Measurements from ENCODE around the gene PDK2.

Gene PDK2

DNA sequence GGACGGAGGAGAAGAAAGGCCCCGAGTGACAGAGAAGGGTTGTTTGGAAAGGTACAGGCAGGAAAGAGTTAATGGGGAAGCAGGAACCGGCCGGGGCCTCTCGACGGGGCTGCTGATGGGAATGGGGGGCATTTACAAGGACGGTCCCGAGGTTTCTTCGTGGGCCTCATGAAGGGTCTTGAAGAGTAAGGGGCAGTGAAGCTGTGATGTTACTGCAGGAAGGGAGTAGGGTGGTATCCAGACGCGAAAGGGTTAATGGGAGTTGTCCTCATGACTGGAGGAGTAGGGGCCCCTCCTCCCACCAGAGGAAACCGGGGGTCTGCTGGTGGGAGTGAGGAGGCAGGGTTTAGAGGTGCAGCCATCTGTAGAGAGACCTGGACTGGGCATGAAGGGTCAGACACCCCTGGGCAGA, 481 bp downstream of the PDK2 start:
- ATAC-seq (ENCODE audit: low read depth) (no peak), DNase-seq (ENCODE audit: low spot score in 2 of 2) (no peak)
- H3K27ac Mint-ChIP-seq = peak overlapping the region; percentile 87
- H3K9me3 Mint-ChIP-seq = no peaks in the 10 kb centered on the region
- no peaks in the 10 kb centered on the region for H3K27me3 Mint-ChIP-seq
- peaks cover 21% of the 10 kb centered on the region for H3K4me1 Mint-ChIP-seq
- peaks cover 2% of the 10 kb centered on the region for H3K36me3 Mint-ChIP-seq
- peak overlapping the region; percentile 92 for H3K4me3 Mint-ChIP-seq

DNA sequence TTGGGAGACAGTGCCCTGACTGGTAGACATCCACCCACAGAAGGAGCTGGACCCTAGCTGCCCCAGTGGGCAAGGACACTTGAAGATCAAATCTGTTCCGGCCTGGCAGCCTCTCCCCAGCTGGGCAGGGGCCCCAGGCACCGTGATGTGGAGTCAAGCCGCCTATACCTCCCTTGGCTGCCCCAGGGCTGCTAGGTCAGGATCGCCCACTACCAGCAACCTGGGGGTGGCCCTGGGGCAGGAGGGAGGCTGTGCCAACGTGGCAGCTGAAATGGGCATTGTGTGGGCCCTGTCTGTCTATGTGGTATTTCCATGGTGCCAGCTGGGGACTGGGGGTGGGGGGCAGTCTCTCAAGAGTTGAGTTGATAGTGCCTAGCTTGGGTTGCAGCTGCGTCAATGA, 941 bp downstream of the PDK2 start:
- DNase-seq (ENCODE audit: low spot score in 2 of 2) (no peak), ATAC-seq (ENCODE audit: low read depth) (no peak)
- Mint-ChIP-seq H3K27ac (peak overlapping the region; percentile 87), H3K4me1 (peaks cover 21% of the 10 kb centered on the region), H3K9me3 (no peaks in the 10 kb centered on the region), H3K36me3 (peaks cover 2% of the 10 kb centered on the region), H3K4me3 (peak overlapping the region; percentile 92), H3K27me3 (no peaks in the 10 kb centered on the region)

- Mint-ChIP-seq H3K4me3 (no peak overlapping the region), H3K36me3 (peaks cover 2% of the 10 kb centered on the region), H3K4me1 (peaks cover 21% of the 10 kb centered on the region), H3K27me3 (no peaks in the 10 kb centered on the region), H3K27ac (no peak overlapping the region), H3K9me3 (no peaks in the 10 kb centered on the region)
- DNase-seq (ENCODE audit: low spot score in 2 of 2) = no peak
- no peak for ATAC-seq (ENCODE audit: low read depth)
These were observed 1.6 kb downstream of the PDK2 start for GRCh38 chr17:50096758-50097157.

- H3K9me3 Mint-ChIP-seq = no peaks in the 10 kb centered on the region
- no peak for ATAC-seq (ENCODE audit: low read depth)
- DNase-seq (ENCODE audit: low spot score in 2 of 2) = no peak
- no peak overlapping the region for H3K27ac Mint-ChIP-seq
- H3K36me3 Mint-ChIP-seq = peaks cover 2% of the 10 kb centered on the region
- H3K27me3 Mint-ChIP-seq = no peaks in the 10 kb centered on the region
- peaks cover 21% of the 10 kb centered on the region for H3K4me1 Mint-ChIP-seq
- no peak overlapping the region for H3K4me3 Mint-ChIP-seq
These were observed 2.3 kb downstream of the PDK2 start for GRCh38 chr17:50097455-50097854.

DNA sequence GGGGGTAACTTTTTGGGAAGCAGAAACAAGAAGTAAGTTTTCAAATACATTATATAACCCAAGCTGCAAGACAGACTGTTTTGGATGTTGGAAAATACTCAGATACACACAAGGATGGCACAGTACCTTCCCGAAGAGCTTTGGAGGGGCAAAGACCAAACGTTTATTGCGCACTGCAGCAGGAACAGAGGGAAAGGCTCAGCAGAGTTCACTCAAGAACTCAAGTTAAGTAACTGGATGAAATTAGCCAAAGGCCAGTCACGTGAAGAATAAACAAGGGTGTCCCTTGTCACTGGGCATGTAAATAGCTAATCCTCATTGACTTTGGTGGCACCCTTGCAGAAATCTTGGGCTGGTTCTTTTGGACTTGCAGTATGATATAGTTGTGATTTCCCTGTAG, 2.8 kb downstream of the PDK2 start:
- Mint-ChIP-seq H3K4me3 (no peak overlapping the region), H3K27me3 (no peaks in the 10 kb centered on the region), H3K36me3 (peaks cover 2% of the 10 kb centered on the region), H3K9me3 (no peaks in the 10 kb centered on the region), H3K4me1 (peaks cover 21% of the 10 kb centered on the region), H3K27ac (no peak overlapping the region)
- ATAC-seq (ENCODE audit: low read depth) (no peak), DNase-seq (ENCODE audit: low spot score in 2 of 2) (no peak)

GRCh38 chr17:50098583-50098982, 3.4 kb downstream of the PDK2 start:
- no peaks in the 10 kb centered on the region for H3K9me3 Mint-ChIP-seq
- ATAC-seq (ENCODE audit: low read depth) = no peak
- peak overlapping the region; percentile 33 for H3K27ac Mint-ChIP-seq
- no peak for DNase-seq (ENCODE audit: low spot score in 2 of 2)
- no peak overlapping the region for H3K4me3 Mint-ChIP-seq
- H3K27me3 Mint-ChIP-seq = no peaks in the 10 kb centered on the region
- H3K4me1 Mint-ChIP-seq = peaks cover 21% of the 10 kb centered on the region
- H3K36me3 Mint-ChIP-seq = peaks cover 2% of the 10 kb centered on the region

DNA sequence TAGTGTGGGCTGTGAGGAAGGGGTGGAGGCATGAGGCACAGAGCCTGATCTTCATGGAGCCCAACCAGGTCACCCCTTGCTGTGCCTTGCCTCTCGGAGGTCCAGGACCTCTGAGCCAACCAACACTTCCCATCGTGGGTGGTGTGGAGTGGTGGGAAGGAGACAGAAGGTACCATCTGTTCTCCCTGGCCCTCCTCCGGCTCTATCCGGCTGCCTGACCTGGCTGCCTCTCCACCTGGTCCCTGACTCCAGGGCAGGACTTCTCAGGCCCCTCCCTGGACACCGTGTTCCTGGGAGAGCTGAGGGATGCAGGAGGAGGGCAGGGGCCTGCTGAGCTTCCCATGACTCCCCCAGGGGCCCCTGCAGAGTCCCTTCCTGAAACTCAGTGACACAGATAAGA, 3.9 kb downstream of the PDK2 start:
- Mint-ChIP-seq H3K4me1 (peaks cover 21% of the 10 kb centered on the region), H3K4me3 (no peak overlapping the region), H3K9me3 (no peaks in the 10 kb centered on the region), H3K27ac (peak overlapping the region; percentile 33), H3K36me3 (peaks cover 2% of the 10 kb centered on the region), H3K27me3 (no peaks in the 10 kb centered on the region)
- ATAC-seq (ENCODE audit: low read depth) = no peak
- DNase-seq (ENCODE audit: low spot score in 2 of 2) = no peak

- Mint-ChIP-seq H3K4me1 (peaks cover 18% of the 10 kb centered on the region), H3K27me3 (no peaks in the 10 kb centered on the region), H3K27ac (no peak overlapping the region), H3K9me3 (no peaks in the 10 kb centered on the region), H3K36me3 (peaks cover 8% of the 10 kb centered on the region), H3K4me3 (no peak overlapping the region)
- ATAC-seq (ENCODE audit: low read depth) = no peak
- no peak for DNase-seq (ENCODE audit: low spot score in 2 of 2)
These were observed 5.3 kb downstream of the PDK2 start for GRCh38 chr17:50100480-50100883.

DNA sequence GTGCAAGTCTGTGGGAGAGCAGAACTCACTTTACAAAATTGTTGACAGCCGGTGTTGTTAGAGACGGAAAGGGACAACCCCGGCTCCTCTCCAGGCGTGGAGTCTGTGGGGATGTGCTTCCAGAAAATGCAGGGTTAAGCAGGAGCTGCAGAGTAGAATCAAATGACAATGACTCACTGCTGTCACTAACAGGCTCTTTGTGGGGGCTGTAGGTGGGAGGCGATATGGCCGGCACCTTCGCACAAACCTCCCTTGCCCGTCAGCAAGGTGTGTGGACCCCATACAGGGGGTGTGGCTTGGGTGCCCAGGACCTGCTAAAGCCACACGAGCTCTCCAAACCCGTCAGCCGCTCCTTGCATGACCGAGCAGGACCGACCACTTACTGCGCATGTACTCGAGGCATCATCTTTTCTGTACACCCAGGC, 5.8 kb downstream of the PDK2 start:
- Mint-ChIP-seq H3K4me3 (no peak overlapping the region), H3K9me3 (no peaks in the 10 kb centered on the region), H3K4me1 (peaks cover 13% of the 10 kb centered on the region), H3K27ac (no peak overlapping the region), H3K27me3 (no peaks in the 10 kb centered on the region), H3K36me3 (peaks cover 10% of the 10 kb centered on the region)
- DNase-seq (ENCODE audit: low spot score in 2 of 2) = no peak
- no peak for ATAC-seq (ENCODE audit: low read depth)

DNA sequence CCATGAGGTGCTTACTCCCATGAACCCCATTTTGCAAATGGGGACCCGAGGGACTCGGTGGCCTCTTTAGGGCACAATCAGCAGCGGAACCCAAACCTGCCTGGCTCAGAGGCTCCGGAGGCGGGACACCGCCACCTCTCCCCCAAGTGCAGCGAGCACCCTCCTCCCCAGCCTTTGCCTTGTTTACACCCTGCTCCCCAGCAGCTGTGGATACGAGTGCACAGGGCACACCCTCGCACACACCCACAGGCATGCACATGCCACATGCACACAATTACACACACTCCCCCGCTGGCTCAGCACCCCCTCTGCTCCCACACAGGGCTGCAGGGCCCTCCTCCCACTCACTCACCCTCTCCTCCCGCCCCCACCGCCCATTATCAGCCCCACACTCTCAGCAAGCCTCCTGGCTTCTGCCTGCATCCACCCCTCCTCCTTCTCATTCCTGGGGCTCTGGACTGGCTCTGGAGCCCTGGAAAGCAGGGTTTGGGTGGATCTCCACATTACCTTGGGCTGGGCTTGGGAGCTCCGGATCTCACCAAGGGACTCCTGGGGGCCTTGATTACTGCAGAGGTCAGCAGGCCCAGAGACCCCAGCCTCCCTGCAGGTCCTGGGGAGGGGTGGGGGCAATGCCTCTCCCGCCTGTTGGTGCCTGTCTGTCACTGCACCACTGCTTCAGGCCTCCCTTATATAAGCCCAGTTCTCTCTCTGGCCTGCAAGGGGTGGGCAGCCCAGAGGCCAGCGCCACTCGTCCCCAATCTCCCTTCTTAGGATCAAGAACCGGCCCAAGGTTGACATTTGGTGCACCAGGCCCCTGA, 6.4 kb downstream of the PDK2 start:
- no peak overlapping the region for H3K4me3 Mint-ChIP-seq
- H3K36me3 Mint-ChIP-seq = peaks cover 12% of the 10 kb centered on the region
- no peaks in the 10 kb centered on the region for H3K27me3 Mint-ChIP-seq
- no peak overlapping the region for H3K27ac Mint-ChIP-seq
- H3K4me1 Mint-ChIP-seq = peaks cover 7% of the 10 kb centered on the region
- DNase-seq (ENCODE audit: low spot score in 2 of 2) (no peak), ATAC-seq (ENCODE audit: low read depth) (no peak)
- no peaks in the 10 kb centered on the region for H3K9me3 Mint-ChIP-seq

- Mint-ChIP-seq H3K4me1 (peaks cover 6% of the 10 kb centered on the region), H3K36me3 (peaks cover 15% of the 10 kb centered on the region), H3K27ac (no peak overlapping the region), H3K27me3 (no peaks in the 10 kb centered on the region), H3K9me3 (no peaks in the 10 kb centered on the region), H3K4me3 (no peak overlapping the region)
- ATAC-seq (ENCODE audit: low read depth) = no peak
- no peak for DNase-seq (ENCODE audit: low spot score in 2 of 2)
These were observed 7.2 kb downstream of the PDK2 start for GRCh38 chr17:50102164-50102991.

DNA sequence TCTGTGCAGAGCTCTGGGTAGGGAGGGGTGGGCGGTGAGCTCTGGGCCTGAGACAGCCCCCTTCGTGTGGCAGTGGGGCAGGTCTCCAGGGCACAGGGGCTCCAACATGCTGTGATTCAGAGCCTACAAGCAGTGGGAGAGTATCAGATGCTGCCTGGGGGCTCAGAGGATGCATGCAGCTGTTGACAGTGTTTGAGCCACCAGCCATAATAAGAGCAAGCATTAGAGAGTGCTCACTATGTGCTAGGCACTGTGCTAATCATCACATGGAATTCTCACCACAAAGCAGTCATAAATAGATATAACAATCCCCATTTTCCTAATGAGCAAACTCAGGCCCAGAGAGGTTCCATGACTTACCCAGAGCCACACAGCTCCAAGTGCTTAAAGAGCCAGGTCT, 8.1 kb downstream of the PDK2 start:
- Mint-ChIP-seq H3K36me3 (peaks cover 16% of the 10 kb centered on the region), H3K4me3 (no peak overlapping the region), H3K4me1 (peaks cover 6% of the 10 kb centered on the region), H3K27ac (no peak overlapping the region), H3K9me3 (no peaks in the 10 kb centered on the region), H3K27me3 (no peaks in the 10 kb centered on the region)
- DNase-seq (ENCODE audit: low spot score in 2 of 2) = no peak
- ATAC-seq (ENCODE audit: low read depth) = no peak

- Mint-ChIP-seq H3K36me3 (peaks cover 18% of the 10 kb centered on the region), H3K27ac (no peak overlapping the region), H3K9me3 (no peaks in the 10 kb centered on the region), H3K4me3 (no peak overlapping the region), H3K4me1 (peaks cover 2% of the 10 kb centered on the region), H3K27me3 (no peaks in the 10 kb centered on the region)
- ATAC-seq (ENCODE audit: low read depth) (no peak), DNase-seq (ENCODE audit: low spot score in 2 of 2) (no peak)
These were observed 8.8 kb downstream of the PDK2 start for GRCh38 chr17:50103941-50104340.

- Mint-ChIP-seq H3K36me3 (peaks cover 22% of the 10 kb centered on the region), H3K27me3 (no peaks in the 10 kb centered on the region), H3K4me1 (no peaks in the 10 kb centered on the region), H3K27ac (no peak overlapping the region), H3K9me3 (no peaks in the 10 kb centered on the region), H3K4me3 (no peak overlapping the region)
- DNase-seq (ENCODE audit: low spot score in 2 of 2) (no peak), ATAC-seq (ENCODE audit: low read depth) (no peak)
These were observed 10.7 kb downstream of the PDK2 start for GRCh38 chr17:50105811-50106210.
